Right kidney (tissue), 1 donor: ENCODE data around the gene INF2.
"Not testable (repeated sequence)": the region's sequence is repeated elsewhere in the genome, so short reads cannot be mapped to it uniquely, and the experiment has no call there.

Source experiments
- DNase-seq: peaks from one replicate; pipeline ENCODE4 v3.0.0-alpha.2; 2016

The INF2 gene

DNA sequence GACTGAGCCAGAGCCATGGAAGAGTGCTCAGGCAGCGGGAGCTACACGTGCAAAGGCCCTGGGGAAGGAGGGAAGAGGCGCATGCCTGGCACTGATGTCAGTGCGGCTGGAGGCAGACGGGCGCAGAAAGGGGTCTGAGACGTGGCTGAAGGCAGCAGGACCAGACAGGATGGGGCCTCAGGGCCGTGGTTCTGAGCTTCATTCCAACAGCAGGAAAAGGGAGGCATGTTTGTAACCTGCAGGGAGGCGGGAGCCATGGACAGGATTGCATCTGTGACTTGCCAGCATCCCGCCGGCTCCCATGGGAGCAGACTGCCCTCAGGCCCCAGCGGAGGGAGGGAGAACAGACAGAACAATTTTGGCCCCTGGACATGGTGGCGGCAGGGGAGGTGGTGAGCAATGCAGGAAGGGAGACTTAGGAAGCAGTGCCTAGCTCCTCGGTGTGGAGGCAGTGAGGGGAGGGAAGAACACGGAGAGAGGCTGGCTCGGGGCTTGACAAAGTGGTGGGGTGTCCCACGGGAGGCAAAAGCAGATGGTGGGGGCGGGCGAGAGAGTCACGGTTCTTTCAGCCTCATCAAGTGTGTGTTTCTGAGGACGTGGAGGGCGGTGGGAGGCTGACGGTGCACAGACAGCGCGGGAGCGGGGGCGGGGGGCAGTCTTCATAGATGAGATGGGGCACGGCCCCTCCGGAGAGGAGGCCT, 33.3 kb upstream of the INF2 start:
- no peak for DNase-seq

DNA sequence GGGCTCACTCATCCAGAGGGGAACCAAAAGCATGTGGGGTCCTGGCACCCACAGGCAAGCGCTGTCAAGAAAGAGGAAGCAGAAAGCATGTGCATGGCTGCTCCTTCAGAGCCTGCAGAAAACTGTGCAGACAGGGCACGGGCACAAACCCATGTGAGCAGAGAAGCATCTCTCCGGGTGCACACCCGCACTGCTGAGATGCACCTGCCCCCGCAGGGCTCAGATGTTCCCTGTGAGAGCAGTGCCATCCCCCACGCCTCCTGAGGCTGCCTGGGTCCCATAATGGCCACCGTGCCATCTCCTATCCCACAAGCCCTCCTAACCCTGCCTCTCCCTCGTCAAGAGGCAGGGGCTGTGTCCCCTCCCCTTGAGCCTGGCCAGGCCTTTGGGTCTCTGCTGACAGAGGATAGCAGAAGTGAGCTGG, 32.3 kb upstream of the INF2 start:
- no peak for DNase-seq

DNA sequence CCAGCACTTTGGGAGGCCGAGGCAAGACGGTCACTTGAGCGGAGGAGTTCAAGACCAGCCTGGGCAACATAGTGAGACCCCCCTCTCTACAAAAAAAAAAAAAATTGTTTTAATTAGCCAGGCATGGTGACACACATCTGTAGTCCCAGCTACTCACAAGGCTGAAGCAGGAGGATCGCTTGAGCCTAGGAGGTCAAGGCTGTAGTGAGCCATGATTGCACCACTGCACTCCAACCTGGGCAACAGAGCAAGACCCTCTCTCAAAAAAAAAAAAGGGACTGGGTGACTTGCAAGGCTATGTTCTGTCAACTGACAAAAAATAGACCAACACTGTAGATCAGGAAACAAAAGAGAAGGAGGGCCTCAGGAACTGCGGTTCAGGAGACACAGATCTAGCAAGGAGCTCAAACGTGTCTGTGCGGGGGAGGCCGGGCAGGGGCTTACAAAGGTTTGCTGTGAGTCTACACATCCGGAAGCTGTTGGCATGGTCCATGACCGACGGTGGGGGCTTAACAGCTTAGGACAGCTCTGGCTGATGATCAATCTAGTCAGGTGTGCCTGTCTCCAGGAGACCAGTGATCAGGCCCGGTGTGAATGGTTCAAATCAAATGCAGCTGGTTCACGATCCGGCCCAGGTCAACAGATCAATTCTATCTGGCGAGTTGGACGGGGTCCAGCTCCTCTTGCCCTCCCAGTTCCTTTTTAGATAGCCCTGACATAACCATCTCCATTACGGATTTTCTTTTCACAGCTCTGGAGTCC, 31.7 kb upstream of the INF2 start:
- no peak for DNase-seq

DNA sequence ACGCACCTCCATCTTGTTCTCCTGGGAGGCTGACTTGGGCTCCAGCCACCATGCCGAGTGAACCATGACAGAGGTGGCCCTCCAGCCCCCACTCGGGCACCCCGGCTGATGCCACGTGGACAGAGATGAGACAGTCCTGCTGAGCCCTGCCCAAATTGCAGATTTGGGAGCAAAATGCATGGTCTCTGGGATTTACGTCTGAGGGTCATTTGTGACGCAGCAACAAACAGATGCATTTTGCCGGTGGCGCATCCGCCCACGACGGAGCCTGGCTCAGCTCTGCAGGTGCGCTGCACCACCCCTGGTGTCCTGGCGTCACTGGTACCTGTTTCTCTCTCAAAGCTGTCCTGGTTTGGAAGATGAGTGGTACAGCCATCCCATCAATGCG, 31.1 kb upstream of the INF2 start:
- no peak for DNase-seq

DNA sequence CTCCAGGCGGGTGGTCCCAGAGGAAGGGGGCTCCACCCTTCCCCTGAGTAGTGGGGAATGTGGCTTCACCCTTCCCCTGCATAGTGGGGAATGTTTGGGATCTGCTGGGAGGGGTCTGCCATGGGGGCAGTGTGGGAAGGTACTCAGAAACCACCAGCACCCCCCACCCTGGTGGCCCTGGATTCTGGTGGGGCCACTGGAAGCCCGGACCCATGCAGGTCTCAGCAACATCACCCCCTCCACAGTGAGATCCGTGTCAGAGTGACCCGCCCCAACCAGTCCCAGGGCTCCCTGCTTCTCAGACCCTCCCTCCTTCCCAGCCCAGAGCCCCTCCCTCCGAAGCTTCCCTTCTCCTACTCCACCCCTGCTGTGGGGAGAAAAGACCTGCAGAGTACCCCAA, 30.3 kb upstream of the INF2 start:
- no peak for DNase-seq

DNA sequence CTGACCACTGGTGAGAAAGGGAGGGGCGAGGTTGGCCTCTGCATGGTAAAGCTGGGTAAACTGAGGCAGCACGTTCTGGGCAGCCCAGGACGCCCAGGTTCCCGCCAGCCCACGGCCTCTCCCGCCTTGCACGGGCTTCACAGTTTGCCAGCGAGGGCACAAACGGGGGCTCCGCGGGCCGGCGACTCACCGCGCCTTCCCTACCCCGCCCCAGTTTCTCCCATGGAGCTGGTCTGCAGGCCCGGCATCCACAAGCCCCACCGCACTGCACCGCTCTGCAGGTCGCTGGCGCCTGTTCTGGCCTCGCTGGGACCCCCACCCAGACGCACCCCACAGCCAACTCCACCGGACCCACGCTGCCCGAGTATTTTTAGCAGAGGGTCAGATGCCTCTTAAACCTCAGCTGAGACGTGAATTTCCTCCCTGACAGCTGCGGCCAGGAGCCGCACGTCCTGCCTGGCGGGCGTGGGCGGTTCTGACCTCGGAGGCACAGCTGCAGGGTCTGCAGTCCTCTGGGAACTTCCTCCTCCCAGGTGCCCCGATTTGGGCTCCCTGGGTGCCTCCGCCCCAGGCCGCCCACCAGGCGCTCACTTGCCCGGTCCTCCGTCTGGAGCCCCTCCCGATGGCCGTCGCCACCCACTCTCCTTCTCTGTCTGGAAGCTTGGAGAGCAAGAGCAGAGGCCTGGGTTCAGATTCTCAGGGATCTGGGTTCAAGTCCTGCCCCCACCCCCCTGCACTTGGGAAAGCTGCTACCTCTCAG, 29.5 kb upstream of the INF2 start:
- DNase-seq, result peak; percentile 34

DNA sequence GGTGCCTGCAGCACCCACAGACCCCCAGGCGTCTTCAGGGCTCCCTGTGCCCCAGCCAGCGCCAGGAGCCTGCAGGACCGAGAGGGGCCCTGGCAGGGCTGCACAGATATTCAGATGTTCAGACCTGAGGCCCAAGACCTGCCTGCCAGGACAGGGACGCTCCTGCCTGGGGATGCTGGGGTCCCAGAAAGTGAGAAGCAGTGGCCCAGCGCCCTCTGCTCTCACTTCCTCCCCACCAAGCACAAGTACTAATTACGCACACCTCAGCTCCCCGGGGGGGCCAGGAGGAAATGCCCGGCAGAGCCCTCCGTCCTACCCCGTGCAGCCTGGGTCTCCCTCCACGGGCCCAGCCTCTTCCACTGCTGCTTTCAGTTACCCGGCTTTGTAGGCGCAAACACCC, 28.8 kb upstream of the INF2 start:
- no peak for DNase-seq

DNA sequence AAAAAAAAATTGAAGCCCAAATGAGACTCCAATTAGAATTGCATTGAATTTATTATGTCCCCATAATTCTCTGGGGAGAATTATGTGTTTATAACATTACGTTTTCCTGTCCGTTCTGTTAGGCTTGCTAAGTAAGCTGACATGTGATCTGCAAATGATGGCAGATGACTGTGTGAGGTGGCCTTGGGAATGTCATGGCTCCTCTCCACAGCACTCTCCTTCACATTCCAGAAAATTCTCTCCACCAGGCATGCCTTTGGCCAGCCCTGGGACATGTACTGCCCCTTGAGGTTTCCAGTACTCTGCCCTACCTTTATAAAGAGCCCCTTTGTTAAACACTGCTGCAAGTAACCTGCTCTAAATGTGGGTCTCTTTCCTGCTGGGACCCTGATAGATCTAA, 28.3 kb upstream of the INF2 start:
- DNase-seq, result no peak

DNA sequence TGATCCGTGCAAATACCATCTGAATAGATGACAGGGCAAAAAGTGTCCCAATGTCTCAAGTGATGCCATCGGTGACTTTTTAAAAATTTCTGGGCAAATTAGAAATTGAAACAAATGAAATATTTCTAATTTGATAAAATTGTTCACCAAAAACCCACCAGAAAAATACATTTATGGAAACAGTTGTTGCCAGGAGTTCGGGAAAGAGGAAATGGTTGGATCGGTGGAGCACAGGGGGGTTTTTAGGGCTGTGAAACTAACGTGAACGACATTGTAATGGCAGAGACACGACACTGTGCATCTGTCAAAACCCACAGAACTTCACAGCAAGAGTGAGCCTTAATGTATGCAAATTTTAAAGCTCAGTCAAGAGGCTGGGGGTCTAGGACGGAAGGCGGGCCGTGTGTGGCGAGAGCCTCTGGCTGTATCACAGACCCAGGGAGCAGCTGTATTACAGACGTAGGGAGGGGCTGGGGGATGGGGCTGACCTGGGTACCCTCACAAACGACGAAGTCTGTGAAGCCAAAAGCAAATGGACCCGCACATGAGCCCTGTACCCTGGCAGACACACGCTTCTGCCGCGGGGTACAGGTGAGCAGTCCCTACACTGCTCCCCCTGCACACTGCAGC, 27.8 kb upstream of the INF2 start:
- not testable (repeated sequence) for DNase-seq

DNA sequence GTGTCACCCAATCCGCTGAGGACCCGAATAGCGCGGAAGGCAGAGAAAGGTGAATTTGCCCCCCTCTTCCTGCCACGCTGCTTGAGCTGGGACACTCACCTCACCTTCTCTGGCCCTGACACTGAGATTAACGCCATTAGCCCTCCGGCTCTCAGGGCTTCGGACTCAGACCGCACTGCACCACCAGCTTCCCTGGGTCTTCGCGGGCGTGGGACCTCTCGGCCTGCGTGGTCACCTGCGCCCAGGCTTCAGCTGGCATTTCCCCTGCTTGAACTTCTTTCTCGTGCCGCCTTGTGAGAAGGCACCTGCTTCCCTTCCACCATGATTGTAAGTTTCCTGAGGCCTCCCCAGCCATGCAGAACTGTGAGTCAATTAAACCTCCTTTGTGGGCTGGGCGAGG, 26.9 kb upstream of the INF2 start:
- not testable (repeated sequence) for DNase-seq

DNA sequence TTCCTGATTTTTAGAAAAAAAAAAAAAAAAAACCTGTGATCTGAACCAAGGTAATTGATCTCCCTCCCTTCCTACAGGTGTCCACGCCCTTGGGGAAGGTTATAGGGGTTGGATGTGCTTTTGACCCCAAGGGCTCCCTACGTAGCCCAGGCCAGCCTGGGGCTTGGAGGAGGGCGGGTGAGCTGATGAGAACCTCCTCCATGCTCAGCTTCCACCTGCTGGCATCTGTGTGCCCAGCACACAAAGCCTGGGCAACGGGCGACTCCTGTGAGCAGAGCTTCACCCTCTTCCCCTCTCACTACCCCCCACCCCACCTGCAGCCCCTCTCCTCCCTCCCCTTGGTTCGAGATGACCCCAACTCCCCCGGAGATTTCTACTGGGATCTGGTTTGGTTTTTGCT, 25.3 kb upstream of the INF2 start:
- no peak for DNase-seq

DNA sequence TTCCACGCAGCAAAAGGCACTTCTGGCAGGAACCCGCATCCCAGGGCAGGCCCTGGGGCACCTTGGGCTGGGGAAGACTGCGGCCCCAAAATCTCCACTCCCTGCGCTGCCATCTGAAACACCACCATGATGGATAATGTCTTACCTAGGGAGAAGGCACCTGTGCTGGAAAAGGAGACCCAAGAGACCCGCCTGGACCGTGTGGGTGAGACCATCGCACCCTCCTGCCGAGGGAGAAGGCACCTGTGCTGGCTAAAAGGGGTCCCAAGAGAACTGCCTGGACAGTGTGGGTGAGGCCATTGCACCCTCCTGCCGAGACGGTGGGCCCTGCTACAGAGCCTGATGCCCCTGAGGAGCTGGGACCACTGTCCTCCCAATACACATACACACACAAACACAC, 24.8 kb upstream of the INF2 start:
- DNase-seq, result no peak

DNA sequence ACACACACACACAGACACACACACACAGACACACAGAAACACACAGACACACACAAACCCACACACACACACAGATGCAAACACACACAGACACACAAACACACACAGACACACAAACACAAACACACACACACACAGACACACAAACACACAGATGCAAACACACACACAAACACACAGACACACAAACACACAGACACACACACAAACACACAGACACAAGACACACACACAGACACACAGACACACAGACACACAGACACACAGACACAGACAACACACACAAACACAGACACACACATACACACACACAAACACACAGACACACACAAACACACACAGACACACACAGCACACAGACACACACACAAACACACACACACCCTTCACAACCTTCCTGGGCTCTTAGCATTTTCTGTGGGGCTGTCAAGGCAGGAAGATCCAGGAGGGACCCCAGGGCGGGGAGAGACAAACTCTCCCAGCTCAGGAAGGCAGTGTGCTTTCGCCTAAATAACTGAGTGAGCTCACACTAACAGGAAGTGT, 24.2 kb upstream of the INF2 start:
- no peak for DNase-seq

DNA sequence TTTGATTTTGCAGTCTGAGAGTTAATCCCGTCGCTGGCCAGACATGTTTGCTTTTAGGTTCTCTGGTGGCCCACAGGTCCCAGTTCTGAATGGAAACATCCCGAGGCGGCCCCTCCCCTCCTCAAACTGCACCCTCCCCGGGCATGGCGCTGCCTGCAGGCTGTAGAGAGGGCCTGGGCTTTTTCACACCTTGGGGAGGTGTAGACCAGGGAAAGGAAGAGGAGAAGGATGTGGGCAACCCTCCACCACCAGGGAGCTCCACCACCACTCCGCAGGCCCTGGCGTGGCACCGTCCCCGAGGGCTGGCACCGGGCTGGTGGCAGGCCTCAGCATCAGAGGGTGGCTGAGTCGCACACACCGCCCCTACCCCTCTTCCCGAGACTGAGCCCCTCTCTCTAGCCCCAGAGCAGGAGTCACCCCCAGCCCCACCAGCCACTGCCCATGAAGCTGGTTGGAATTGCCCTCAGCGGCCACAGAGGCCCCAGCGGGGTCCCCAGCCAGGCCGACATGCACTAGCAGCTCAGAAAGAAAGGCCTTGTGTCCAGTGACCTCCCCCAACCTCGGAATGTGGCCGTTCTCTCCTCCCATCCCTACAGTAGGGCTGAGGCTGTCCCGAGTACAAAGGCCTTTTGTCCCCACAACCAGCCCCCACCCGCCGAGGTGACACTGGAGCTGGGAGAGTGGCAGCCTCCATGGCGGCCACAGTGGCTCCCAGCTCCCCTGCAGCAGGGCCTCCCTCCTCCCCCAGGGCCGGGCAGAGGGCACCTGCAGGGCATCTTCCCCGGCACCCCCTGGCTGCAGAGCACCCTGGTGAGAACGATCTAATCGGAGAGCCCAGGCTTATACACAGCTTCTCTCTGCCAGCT, 23.5 kb upstream of the INF2 start:
- DNase-seq, result peak; percentile 63

DNA sequence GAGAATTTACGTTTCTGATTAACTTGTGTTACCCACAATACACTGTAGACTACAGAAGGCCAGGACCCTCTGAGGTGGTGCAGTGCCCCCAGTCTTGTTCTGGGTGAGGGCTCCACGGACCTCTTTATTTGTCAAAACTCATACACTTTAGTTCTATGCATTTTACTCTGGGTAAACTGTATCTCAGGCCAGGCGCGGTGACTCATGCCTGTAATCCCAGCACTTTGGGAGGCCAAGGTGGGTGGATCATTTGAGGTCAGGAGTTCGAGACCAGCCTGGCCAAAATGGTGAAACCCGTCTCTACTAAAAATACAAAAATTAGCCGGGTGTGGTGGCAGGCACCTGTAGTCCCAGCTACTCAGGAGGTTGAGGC, 22.9 kb upstream of the INF2 start:
- not testable (repeated sequence) for DNase-seq

DNA sequence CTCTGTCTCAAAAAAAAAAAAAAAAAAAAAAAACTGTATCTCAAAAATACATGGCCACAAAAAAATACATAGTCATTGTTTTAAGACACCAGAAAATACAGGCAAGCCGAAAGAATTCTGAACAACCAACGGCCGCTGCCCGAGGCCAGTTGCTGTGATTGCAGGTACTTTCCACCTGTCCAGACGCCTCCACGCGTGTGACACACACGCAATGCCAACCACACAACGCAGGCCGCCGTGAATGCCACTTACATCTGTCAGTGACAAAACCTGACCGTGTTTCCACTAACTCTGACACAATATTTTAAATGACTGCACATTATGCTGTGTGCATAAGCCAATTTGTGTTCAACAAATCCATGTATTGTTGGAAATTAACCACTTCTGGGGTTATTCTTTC, 22.4 kb upstream of the INF2 start:
- DNase-seq, result no peak

DNA sequence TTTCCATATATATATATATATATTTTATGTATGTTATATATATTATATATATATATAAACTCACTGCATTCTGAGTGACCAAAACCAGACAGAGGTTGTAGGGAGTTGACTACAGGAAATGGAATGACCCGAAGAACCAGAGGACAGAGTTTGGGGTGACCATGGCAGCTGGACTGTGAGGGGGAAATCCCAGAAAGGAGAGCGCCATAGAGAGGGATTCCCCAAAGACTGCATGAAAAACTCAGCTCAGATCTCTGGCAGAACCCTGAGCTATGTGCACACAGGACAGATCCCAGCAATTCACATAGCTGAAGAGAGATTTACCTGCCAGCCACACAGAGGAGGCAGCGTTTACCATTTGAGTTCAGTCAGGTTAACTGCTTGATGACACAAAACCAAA, 19.7 kb upstream of the INF2 start:
- no peak for DNase-seq

DNA sequence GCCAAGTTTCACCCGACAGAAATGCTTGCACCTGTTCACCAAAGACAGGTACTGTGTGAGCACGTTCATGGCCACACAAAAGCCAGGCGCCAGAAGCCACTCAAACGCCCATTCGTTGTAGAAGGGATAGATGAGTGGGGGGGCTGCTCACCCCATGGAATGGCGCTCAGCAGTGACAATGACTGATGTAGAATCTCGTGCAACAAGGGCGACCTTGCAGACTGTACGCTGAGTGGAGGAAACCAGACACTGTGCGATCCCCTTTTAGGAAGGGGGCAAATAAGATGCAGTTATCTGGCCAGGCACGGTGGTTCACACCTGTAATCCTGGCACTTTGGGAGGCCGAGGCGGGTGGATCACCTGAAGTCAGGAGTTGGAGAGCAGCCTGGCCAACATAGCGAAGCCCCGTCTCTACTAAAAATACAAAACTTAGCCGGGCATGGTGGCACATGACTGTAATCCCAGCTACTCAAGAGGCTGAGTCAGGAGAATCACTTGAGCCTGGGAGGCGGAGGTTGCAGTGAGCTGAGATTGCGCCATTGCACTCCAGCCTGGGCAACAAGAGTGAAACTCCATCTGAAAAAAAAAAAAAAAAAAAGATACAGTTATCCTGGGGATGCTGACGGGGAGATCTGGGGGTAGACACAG, 18.0 kb upstream of the INF2 start:
- DNase-seq, result not testable (repeated sequence)

DNA sequence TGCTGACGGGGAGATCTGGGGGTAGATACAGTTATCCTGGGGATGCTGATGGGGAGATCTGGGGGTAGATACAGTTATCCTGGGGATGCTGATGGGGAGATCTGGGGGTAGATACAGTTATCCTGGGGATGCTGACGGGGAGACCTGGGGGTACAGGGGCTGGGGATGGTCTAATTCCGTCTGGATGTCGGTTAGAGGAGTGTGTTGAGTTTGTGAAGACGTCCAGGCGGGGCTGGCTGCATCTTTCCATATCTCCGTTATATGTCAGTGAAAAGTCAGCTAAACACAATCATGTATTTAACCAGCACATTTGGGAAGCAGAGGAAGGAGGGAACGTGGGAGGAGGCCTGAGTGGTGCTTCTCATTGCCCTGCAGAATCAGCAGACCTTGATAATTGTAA, 17.3 kb upstream of the INF2 start:
- DNase-seq, result not testable (repeated sequence)

DNA sequence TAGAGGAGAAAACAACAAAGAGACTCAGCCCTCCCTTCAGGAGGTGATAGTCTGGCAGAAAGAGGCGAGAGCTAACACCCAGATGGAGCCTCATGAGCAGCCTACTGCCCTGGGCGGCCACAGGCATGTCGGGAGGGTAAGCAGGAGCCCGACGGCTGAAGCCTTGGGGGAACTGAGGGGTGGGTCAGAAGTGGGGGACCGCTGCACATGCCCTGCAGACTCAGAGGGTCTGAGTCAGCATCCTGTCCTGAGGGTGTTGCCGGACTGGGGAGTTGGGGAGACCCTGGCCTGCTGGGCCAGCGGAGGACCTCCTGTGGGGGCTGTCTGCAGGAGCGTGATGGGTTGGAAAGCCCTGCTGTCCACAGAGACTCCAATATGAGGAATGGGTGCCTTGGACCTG, 15.9 kb upstream of the INF2 start:
- DNase-seq, result no peak

DNA sequence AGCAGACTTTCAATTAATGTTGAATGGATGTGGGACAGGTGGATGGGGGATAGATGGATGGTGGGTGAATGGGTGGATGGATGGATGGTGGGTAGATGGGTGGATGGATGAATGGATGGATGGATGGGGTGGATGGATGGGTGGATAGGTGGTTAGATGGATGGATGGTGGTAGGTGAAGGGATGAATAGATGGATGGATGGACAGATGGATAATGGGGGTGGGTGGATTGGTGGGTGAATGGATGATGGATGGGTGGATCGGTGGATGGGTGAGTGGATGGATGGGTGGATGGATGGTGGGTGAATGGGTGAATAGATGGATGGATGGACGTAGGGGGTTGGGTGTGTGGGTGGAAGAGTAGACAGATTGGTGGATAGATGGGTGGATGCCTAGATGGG, 14.0 kb upstream of the INF2 start:
- no peak for DNase-seq
